Neutrophil (primary cell): ENCODE results near the gene RFX8.
"Not testable (repeated sequence)": the region's sequence is repeated elsewhere in the genome, so short reads cannot be mapped to it uniquely, and the experiment has no call there.

Source experiments
- H3K27ac ChIP-seq: fragments of 200-600 bp; sonication (generic); 2 replicates; pipeline ENCODE4 v1.5.1; 2016; ENCODE audit warnings: mild to moderate bottlenecking, moderate library complexity
- H3K27me3 ChIP-seq: fragments of 200-600 bp; sonication (generic); 2 replicates; pipeline ENCODE4 v1.6.0; 2016; ENCODE audit warnings: mild to moderate bottlenecking
- H3K36me3 ChIP-seq: fragments of 200-600 bp; sonication (generic); 2 replicates; pipeline ENCODE4 v1.5.1; 2017
- H3K4me1 ChIP-seq, 2 experiments: fragments of 200-600 bp in 1 of 2; sonication (generic) in 1 of 2; 1 replicate in 1 of 2; 2 replicates in 1 of 2; pipeline versions ENCODE4 v1.5.1 to v1.6.1; 2013 to 2016; ENCODE audit warnings: low read depth in 1 of 2, low read length in 1 of 2, mild to moderate bottlenecking in 1 of 2, moderate library complexity in 1 of 2; ENCODE audit not compliant: control insufficient read depth in 1 of 2, insufficient read depth in 1 of 2
- H3K4me3 ChIP-seq, 2 experiments: fragments of 200-600 bp in 1 of 2; sonication (generic) in 1 of 2; 1 replicate in 1 of 2; 2 replicates in 1 of 2; pipeline ENCODE4 v1.5.1; 2013 to 2016; ENCODE audit warnings: low read depth in 1 of 2, low read length in 1 of 2, mild to moderate bottlenecking in 1 of 2, moderate library complexity in 1 of 2
- H3K9me3 ChIP-seq: fragments of 200-600 bp; sonication (generic); 2 replicates; pipeline ENCODE4 v1.5.1; 2016
- TF ChIP-seq, protein P1 (sequence below): fragments of 200-600 bp; sonication (generic); IDR thresholded peaks from 2 replicates; pipeline ENCODE4 v1.5.1; 2016; ENCODE audit warnings: antibody characterized with exemption

RFX8 gene

GRCh38 chr2:101463421-101463820 is 11.5 kb downstream of the RFX8 start:
- Histone ChIP-seq H3K4me3 (no peak overlapping the region), H3K27ac (peak overlapping the region; percentile 64), H3K4me1 (peaks cover 27 to 28% of the 10 kb centered on the region in 2 experiments), H3K9me3 (no peaks in the 10 kb centered on the region), H3K36me3 (no peaks in the 10 kb centered on the region), H3K27me3 (peaks cover 11% of the 10 kb centered on the region)
- TF ChIP-seq, protein P1, sequence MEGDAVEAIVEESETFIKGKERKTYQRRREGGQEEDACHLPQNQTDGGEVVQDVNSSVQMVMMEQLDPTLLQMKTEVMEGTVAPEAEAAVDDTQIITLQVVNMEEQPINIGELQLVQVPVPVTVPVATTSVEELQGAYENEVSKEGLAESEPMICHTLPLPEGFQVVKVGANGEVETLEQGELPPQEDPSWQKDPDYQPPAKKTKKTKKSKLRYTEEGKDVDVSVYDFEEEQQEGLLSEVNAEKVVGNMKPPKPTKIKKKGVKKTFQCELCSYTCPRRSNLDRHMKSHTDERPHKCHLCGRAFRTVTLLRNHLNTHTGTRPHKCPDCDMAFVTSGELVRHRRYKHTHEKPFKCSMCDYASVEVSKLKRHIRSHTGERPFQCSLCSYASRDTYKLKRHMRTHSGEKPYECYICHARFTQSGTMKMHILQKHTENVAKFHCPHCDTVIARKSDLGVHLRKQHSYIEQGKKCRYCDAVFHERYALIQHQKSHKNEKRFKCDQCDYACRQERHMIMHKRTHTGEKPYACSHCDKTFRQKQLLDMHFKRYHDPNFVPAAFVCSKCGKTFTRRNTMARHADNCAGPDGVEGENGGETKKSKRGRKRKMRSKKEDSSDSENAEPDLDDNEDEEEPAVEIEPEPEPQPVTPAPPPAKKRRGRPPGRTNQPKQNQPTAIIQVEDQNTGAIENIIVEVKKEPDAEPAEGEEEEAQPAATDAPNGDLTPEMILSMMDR, result no peak

DNA sequence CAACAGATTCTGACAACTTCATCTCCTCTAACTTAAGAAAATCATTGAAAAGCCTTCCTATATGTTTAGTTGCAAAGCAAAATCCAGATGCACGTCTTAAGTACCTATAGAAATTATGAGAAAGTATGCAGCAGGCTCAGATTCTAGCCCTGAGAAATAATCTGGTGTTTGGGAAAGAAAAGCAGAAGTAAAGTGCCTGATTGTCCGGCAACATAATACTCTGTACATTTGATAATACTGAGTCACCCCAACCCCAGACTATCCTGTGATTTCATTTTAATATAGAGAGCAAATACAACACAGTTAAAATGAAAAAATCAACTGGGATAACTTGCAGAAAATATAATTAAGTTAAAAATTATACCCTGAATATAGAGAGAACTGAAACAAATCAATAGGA is 13.5 kb downstream of the RFX8 start:
- Histone ChIP-seq H3K9me3 (no peaks in the 10 kb centered on the region), H3K36me3 (no peaks in the 10 kb centered on the region), H3K27me3 (peaks cover 8% of the 10 kb centered on the region), H3K4me1 (peaks cover 18 to 20% of the 10 kb centered on the region in 2 experiments), H3K27ac (no peak overlapping the region), H3K4me3 (no peak overlapping the region)
- TF ChIP-seq, protein P1, result no peak

DNA sequence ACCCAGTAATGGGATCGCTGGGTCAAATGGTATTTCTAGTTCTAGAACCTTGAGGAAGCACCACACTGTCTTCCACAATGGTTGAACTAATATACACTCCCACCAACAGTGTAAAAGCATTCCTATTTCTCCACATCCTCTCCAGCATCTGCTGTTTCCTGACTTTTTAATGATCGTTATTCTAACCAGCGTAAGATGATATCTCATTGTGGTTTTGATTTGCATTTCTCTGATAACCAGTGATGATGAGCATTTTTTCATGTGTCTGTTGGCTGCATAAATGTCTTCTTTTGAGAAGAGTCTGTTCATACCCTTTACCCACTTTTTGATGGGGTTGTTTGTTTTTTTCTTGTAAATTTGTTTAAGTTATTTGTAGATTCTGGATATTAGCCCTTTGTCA is 20.5 kb downstream of the RFX8 start:
- H3K4me1 ChIP-seq, H3K36me3 ChIP-seq, H3K9me3 ChIP-seq, H3K27ac ChIP-seq, H3K4me3 ChIP-seq, H3K27me3 ChIP-seq: not testable (repeated sequence)

DNA sequence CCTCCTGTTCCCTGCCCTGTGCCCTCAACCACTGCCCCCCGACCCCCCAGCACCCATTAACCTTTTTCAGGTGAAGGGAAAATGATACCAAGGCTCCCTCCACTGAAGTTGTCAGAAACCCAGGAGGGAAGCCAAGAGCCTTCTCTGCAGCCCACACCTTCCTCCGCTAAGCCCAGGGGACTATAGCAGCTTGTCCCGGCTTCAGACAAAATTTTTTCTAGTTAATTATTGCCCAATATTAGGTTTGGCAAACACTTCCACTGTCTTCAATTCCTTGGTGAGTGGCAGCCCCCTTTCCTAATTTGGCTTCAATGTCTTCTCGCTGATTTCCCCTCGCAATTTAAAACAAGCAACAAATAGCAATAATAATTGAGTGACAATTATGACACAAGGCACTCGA is 23.9 kb downstream of the RFX8 start:
- TF ChIP-seq, protein P1, result no peak
- H3K27ac ChIP-seq, result no peak overlapping the region
- no peak overlapping the region for H3K4me3 ChIP-seq
- H3K36me3 ChIP-seq, result no peaks in the 10 kb centered on the region
- H3K4me1 ChIP-seq, result no peaks in the 10 kb centered on the region
- H3K9me3 ChIP-seq, result no peaks in the 10 kb centered on the region
- H3K27me3 ChIP-seq, result no peaks in the 10 kb centered on the region

- H3K4me3 ChIP-seq, result no peak overlapping the region
- peaks cover 6 to 11% of the 10 kb centered on the region in 2 experiments for H3K4me1 ChIP-seq
- no peak overlapping the region for H3K27ac ChIP-seq
- H3K9me3 ChIP-seq, result no peaks in the 10 kb centered on the region
- H3K36me3 ChIP-seq, result no peaks in the 10 kb centered on the region
- H3K27me3 ChIP-seq, result no peaks in the 10 kb centered on the region
- TF ChIP-seq, protein P1, result no peak
These were observed 28.0 kb downstream of the RFX8 start for GRCh38 chr2:101446869-101447268.

- no peak overlapping the region for H3K4me3 ChIP-seq
- H3K27ac ChIP-seq, result peak overlapping the region; percentile 9
- H3K27me3 ChIP-seq, result no peaks in the 10 kb centered on the region
- TF ChIP-seq, protein P1, result no peak
- H3K9me3 ChIP-seq, result no peaks in the 10 kb centered on the region
- H3K4me1 ChIP-seq, result peaks cover 15 to 19% of the 10 kb centered on the region in 2 experiments
- H3K36me3 ChIP-seq, result no peaks in the 10 kb centered on the region
These were observed 32.2 kb downstream of the RFX8 start for GRCh38 chr2:101442667-101443061.
